HFFc6 (cell line): ENCODE measurements around the gene MTHFS. TPM values are rescaled to one million over a fixed set of nuclear protein-coding genes. Genes with fewer than 3 reads are reported as not detected.

Experiments
- DNase-seq: peaks from one replicate; pipeline ENCODE4 v3.0.0-alpha.2; 2018
- H3K27ac Mint-ChIP-seq: 2 replicates; pipeline ENCODE4 v1.8.0; 2020; ENCODE audit warnings: mild to moderate bottlenecking, mixed read lengths
- H3K27me3 Mint-ChIP-seq: 2 replicates; pipeline ENCODE4 v1.8.0; 2021; ENCODE audit warnings: mild to moderate bottlenecking, moderate library complexity, mixed read lengths; ENCODE audit not compliant: insufficient read depth
- H3K36me3 Mint-ChIP-seq: 2 replicates; pipeline ENCODE4 v1.8.0; 2021; ENCODE audit warnings: low read depth, mixed read lengths
- H3K4me1 Mint-ChIP-seq: 2 replicates; pipeline ENCODE4 v1.8.0; 2020; ENCODE audit warnings: low read depth, mixed read lengths
- H3K4me3 Mint-ChIP-seq: 2 replicates; pipeline ENCODE4 v1.8.0; 2020; ENCODE audit warnings: mild to moderate bottlenecking, moderate library complexity, mixed read lengths
- H3K9me3 Mint-ChIP-seq: 2 replicates; pipeline ENCODE4 v1.8.0; 2020; ENCODE audit warnings: mild to moderate bottlenecking, mixed read lengths
- total RNA-seq, 6 experiments: library from RNA; stranded (reverse); fragmentation: NEBNext Ultra II Directional; extraction: Animal tissue kit (Norgen Biotek cat#: 25700); gene quantifications; 2 replicates in 1 of 6; 3 replicates in 5 of 6; pipeline ENCODE4 v1.2.3, GENCODE V29; 2021
- TF ChIP-seq, protein P1 (sequence below): fragments of 200-600 bp; sonication (generic); IDR thresholded peaks from 2 replicates; pipeline ENCODE4 v1.5.0; 2021; ENCODE audit warnings: antibody characterized with exemption, mild to moderate bottlenecking

MTHFS gene
- total RNA-seq, 6 experiments from 2014 or later, result 18.5 to 23.0 (median 21.1) TPM

- TF ChIP-seq, protein P1, sequence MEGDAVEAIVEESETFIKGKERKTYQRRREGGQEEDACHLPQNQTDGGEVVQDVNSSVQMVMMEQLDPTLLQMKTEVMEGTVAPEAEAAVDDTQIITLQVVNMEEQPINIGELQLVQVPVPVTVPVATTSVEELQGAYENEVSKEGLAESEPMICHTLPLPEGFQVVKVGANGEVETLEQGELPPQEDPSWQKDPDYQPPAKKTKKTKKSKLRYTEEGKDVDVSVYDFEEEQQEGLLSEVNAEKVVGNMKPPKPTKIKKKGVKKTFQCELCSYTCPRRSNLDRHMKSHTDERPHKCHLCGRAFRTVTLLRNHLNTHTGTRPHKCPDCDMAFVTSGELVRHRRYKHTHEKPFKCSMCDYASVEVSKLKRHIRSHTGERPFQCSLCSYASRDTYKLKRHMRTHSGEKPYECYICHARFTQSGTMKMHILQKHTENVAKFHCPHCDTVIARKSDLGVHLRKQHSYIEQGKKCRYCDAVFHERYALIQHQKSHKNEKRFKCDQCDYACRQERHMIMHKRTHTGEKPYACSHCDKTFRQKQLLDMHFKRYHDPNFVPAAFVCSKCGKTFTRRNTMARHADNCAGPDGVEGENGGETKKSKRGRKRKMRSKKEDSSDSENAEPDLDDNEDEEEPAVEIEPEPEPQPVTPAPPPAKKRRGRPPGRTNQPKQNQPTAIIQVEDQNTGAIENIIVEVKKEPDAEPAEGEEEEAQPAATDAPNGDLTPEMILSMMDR, result no peak
- no peak for DNase-seq
- Mint-ChIP-seq H3K4me1 (peaks cover 16% of the 10 kb centered on the region), H3K27ac (no peak overlapping the region), H3K36me3 (peaks cover 31% of the 10 kb centered on the region), H3K4me3 (peak overlapping the region; percentile 96), H3K27me3 (peaks cover 6% of the 10 kb centered on the region; the same call in 1 of the 2 replicates), H3K9me3 (peaks cover 41% of the 10 kb centered on the region)
Observed at GRCh38 chr15:79924379-79924778, 27.6 kb upstream of the MTHFS start.

DNA sequence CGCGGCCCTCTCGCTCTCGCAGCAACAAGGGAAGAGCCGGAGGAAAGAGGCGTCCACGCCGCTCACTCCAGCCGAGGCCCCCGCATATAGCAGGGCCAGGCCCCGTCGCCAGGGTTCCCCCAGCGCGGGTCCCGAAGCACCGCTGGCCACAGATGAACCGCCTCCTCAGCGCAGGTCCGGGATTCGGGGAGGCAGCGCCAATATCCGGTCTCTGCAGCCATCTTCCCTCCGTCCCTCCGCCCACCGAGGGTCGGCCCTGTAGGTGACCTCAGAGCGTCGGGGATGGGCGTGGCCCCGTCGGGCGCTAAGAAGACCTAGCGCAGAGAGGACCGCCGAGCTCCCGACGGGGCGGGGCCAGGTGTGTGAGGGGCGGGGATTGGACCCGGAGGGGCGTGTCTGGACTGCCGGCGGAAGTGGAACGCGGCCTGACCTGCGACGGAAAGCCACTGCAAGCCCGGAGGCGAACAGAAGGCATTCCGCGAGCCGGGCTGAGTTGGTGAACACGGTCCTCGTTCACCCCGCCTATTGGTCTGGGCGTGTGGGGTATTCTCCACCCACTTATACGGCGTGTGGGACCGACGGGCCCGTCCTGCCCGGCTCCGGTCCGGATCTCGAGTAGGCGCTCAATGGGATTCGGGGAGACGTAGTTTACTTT lies 26.8 kb upstream of the MTHFS start:
- Mint-ChIP-seq H3K4me1 (peaks cover 16% of the 10 kb centered on the region), H3K27me3 (peaks cover 2% of the 10 kb centered on the region; the same call in 1 of the 2 replicates), H3K27ac (peak overlapping the region; percentile 94), H3K9me3 (peaks cover 48% of the 10 kb centered on the region), H3K36me3 (peaks cover 38% of the 10 kb centered on the region), H3K4me3 (peak overlapping the region; percentile 96)
- peak; percentile 90 for DNase-seq
- TF ChIP-seq, protein P1, result no peak

GRCh38 chr15:79923079-79923514 lies 26.3 kb upstream of the MTHFS start:
- TF ChIP-seq, protein P1, result no peak
- peaks cover 16% of the 10 kb centered on the region for H3K4me1 Mint-ChIP-seq
- peak overlapping the region; percentile 94 for H3K27ac Mint-ChIP-seq
- H3K4me3 Mint-ChIP-seq, result peak overlapping the region; percentile 96
- H3K36me3 Mint-ChIP-seq, result peaks cover 44% of the 10 kb centered on the region
- DNase-seq, result peak; percentile 25
- peaks cover 2% of the 10 kb centered on the region; the same call in 1 of the 2 replicates for H3K27me3 Mint-ChIP-seq
- peaks cover 52% of the 10 kb centered on the region for H3K9me3 Mint-ChIP-seq

- TF ChIP-seq, protein P1, result no peak
- peak overlapping the region; percentile 94 for H3K27ac Mint-ChIP-seq
- peaks cover 16% of the 10 kb centered on the region for H3K4me1 Mint-ChIP-seq
- DNase-seq, result no peak
- H3K27me3 Mint-ChIP-seq, result peaks cover 2% of the 10 kb centered on the region; the same call in 1 of the 2 replicates
- peaks cover 57% of the 10 kb centered on the region for H3K9me3 Mint-ChIP-seq
- H3K4me3 Mint-ChIP-seq, result peak overlapping the region; percentile 96
- peaks cover 49% of the 10 kb centered on the region for H3K36me3 Mint-ChIP-seq
Observed at GRCh38 chr15:79922512-79923078, 25.8 kb upstream of the MTHFS start.

DNA sequence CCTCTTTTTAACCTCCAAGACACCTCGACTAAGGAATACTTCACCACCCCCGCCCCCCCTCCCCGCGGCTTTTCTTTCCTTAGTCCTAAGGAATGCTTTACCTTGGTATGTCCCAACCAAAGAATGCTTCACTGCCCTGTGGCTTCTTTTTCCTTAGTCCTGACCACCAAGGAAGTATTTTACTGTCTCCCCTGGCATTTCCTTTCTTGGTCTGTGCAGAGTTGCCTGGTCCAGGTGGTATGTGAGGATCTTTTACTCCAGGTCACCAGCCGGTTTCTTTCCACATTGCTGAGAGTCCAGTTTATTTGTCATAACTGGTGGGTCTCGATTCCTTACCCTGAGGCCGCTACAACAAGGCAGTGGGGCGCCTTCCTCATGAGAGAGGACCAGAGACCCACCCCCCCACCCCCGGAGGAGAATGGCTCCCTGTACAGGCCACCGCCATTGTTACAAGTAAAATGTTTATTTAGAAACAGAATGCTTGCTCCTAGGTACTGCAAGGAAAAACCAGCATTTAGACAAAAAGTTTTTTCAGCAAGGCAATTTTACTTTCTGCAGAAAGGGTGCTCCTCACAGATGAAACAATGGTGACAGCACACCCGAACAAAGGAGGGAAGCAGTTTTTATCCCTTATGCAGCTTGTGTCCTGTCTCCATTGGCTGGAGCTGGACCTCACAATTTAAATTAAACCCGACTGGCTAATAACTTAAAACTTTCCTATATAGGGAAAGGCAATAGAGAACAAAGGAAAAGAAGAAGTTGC lies 23.1 kb upstream of the MTHFS start:
- no peak overlapping the region for H3K4me3 Mint-ChIP-seq
- TF ChIP-seq, protein P1, result no peak
- H3K9me3 Mint-ChIP-seq, result peaks cover 74% of the 10 kb centered on the region
- peaks cover 2% of the 10 kb centered on the region; the same call in 1 of the 2 replicates for H3K27me3 Mint-ChIP-seq
- no peak for DNase-seq
- no peak overlapping the region for H3K27ac Mint-ChIP-seq
- peaks cover 16% of the 10 kb centered on the region for H3K4me1 Mint-ChIP-seq
- H3K36me3 Mint-ChIP-seq, result peaks cover 75% of the 10 kb centered on the region
